GM23248 (cell line): Measurements from ENCODE around the gene RELT.

Source experiments
- EZH2 ChIP-seq: fragments of 200-600 bp; sonication (generic); IDR thresholded peaks from 2 replicates; pipeline ENCODE4 v1.6.1; 2018; ENCODE audit warnings: antibody characterized with exemption, mild to moderate bottlenecking; ENCODE audit not compliant: insufficient read depth, poor library complexity, severe bottlenecking
- EZH2phosphoT487 ChIP-seq: fragments of 200-600 bp; sonication (generic); IDR thresholded peaks from 2 replicates; pipeline ENCODE4 v1.6.1; 2018; ENCODE audit warnings: antibody characterized with exemption, moderate library complexity, mild to moderate bottlenecking, low read depth; ENCODE audit not compliant: insufficient read depth

- no peak for TF ChIP-seq EZH2
- TF ChIP-seq EZH2phosphoT487, result no peak
These were observed 28.9 kb downstream of the RELT start for GRCh38 chr11:73405146-73405510.
